GM23338 (cell line): Measurements from ENCODE around the gene KCNQ1OT1.

Experiments
- POLR2AphosphoS5 ChIP-seq: IDR thresholded peaks from 2 replicates; pipeline ENCODE4 v1.6.1; 2016; ENCODE audit warnings: antibody characterized with exemption, low read depth
- TF ChIP-seq, protein P1 (sequence below), 2 experiments: fragments of 200-600 bp in 1 of 2; sonication (generic) in 1 of 2; conservative IDR thresholded peaks; 2 replicates each; pipeline versions ENCODE4 v1.5.1 to v1.6.1; 2016 to 2017; ENCODE audit warnings: antibody characterized with exemption in 2 of 2, low read depth in 2 of 2, mild to moderate bottlenecking in 2 of 2, moderate library complexity in 1 of 2

DNA sequence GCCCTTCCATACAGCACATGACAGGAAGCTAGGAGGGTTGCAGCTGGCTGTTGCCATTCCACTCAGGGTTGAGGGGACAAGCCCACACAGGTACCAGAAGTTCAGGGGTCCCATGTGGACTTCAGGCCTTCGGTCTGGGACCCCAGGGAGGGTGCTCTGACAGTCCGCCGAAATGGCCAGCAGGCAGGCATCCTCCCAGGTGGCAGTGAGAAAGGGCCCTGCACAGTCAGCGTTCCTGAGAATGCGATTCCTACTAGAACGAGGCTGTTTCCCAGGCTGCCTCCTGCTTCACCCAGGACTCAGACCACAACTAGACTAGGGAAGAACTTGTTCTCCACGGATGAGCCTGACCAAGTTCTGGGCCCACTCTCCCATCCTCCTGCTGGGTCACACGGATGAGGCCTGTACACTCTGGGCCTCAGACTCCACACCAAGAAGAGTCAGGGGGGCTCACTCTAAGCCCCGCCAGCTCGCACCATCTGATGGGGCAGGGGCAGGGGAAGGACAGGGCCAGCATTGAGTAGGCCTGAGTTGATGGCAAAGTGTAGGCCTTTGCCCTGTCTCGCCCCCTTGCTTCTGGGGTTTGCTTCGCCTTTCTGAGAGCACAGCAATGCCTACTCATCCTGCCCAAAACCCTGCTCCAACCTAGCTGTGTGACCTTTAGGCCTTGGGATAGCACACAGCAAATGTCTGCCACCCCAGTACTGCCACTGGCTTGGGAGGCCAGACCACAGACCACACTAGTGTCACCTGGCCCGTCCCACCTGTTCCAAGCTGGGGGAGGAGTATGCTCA, 14.0 kb downstream of the KCNQ1OT1 start:
- TF ChIP-seq POLR2AphosphoS5, result no peak
- TF ChIP-seq, protein P1, sequence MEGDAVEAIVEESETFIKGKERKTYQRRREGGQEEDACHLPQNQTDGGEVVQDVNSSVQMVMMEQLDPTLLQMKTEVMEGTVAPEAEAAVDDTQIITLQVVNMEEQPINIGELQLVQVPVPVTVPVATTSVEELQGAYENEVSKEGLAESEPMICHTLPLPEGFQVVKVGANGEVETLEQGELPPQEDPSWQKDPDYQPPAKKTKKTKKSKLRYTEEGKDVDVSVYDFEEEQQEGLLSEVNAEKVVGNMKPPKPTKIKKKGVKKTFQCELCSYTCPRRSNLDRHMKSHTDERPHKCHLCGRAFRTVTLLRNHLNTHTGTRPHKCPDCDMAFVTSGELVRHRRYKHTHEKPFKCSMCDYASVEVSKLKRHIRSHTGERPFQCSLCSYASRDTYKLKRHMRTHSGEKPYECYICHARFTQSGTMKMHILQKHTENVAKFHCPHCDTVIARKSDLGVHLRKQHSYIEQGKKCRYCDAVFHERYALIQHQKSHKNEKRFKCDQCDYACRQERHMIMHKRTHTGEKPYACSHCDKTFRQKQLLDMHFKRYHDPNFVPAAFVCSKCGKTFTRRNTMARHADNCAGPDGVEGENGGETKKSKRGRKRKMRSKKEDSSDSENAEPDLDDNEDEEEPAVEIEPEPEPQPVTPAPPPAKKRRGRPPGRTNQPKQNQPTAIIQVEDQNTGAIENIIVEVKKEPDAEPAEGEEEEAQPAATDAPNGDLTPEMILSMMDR (conservative IDR thresholded peaks at IDR 0.05; ENCODE audit: low read depth in 2 of 2), result no peak
